Kidney (tissue), 14 donors: ENCODE results near the gene RAB6B. TPM values are rescaled to one million over a fixed set of nuclear protein-coding genes. Genes with fewer than 3 reads are reported as not detected.
A peak's percentile ranks its signal among the peaks of the same experiment; 100 is the strongest.

Experiments
- DNase-seq, 5 donors: peaks; one replicate each; pipeline ENCODE4 v3.0.0-alpha.2; 2013 to 2020
- FAIRE-seq: peaks from 2 replicates; lab custom pipeline; 2012; peaks lifted over from hg19 to GRCh38; lab: Jason Lieb, UNC
- H3K27ac ChIP-seq, 2 donors: one replicate each; pipeline ENCODE4 v1.7.0; 2013; ENCODE audit warnings: low read depth in 2 of 2, low read length in 2 of 2, inconsistent platforms in 1 of 2
- H3K27me3 ChIP-seq: one replicate; pipeline ENCODE4 v1.7.1; 2013; ENCODE audit warnings: low read length, inconsistent platforms; ENCODE audit not compliant: control insufficient read depth, insufficient read depth
- H3K36me3 ChIP-seq, 3 donors: one replicate each; pipeline versions ENCODE4 v1.7.0 to v1.7.1; 2013; ENCODE audit warnings: low read length in 3 of 3, control low read depth in 1 of 3, inconsistent platforms in 1 of 3; ENCODE audit not compliant: insufficient read depth in 3 of 3, control insufficient read depth in 2 of 3
- H3K4me1 ChIP-seq, 3 donors: one replicate each; pipeline versions ENCODE4 v1.7.0 to v1.7.1; 2013; ENCODE audit warnings: low read length in 3 of 3, inconsistent platforms in 1 of 3, low read depth in 1 of 3; ENCODE audit not compliant: control insufficient read depth in 2 of 3, insufficient read depth in 2 of 3
- H3K4me3 ChIP-seq, 3 donors: one replicate each; pipeline versions ENCODE4 v1.7.0 to v1.8.1; 2013; ENCODE audit warnings: low read length in 3 of 3, control low read depth in 1 of 3, inconsistent platforms in 1 of 3
- H3K9ac ChIP-seq, 3 donors: one replicate each; pipeline versions ENCODE4 v1.7.0 to v1.7.1; 2013; ENCODE audit warnings: low read length in 3 of 3, control low read depth in 1 of 3, inconsistent platforms in 1 of 3
- H3K9me3 ChIP-seq, 3 donors: one replicate each; pipeline versions ENCODE4 v1.7.0 to v1.7.1; 2013; ENCODE audit warnings: low read length in 3 of 3, control low read depth in 1 of 3, inconsistent platforms in 1 of 3; ENCODE audit not compliant: control insufficient read depth in 2 of 3, insufficient read depth in 1 of 3
- CTCF ChIP-seq: IDR thresholded peaks from 3 replicates; pipeline ENCODE4 v1.5.1; 2012; ENCODE audit warnings: mild to moderate bottlenecking, moderate library complexity, borderline replicate concordance; ENCODE audit not compliant: insufficient read depth; ENCODE audit errors: extremely low read depth
- intact Hi-C: fragments of 100-400 bp; cut with DNase I; formaldehyde crosslinking; loops from one replicate; pipeline ENCODE4 v1.11.1; 2022
- polyA plus RNA-seq: library from polyadenylated mRNA; stranded (reverse); fragments of 350-450 nt; fragmentation: Illumina TruSeq; extraction: RNeasy Lipid Tissue Mini Kit (QIAGEN cat#74804); gene quantifications from one replicate; pipeline ENCODE4 v1.2.3, GENCODE V29; 2014; ENCODE audit warnings: low read depth, low replicate concordance; ENCODE audit not compliant: insufficient read depth
- total RNA-seq: library from RNA; stranded (reverse); fragmentation: NEBNext Ultra II Directional; extraction: Animal tissue kit (Norgen Biotek cat#: 25700); gene quantifications from one replicate; pipeline ENCODE4 v1.2.1, GENCODE V29; 2021
- donor health status: control.
- donor health status: control.
- donor health status: control.
- donor health status: control.
- donor health status: control.
- donor health status: DM: yes; HTN: yes; CAD: no.
- donor health status: Normal renal cell carcinoma (clear cell type).

RAB6B gene
- total and polyA plus RNA-seq, 2 donors from 2014 or later: 6.6 to 17.7 TPM

GRCh38 chr3:133797396-133798105 lies 98.1 kb downstream of the RAB6B start:
- H3K27ac ChIP-seq: no peak overlapping the region
- no peaks in the 10 kb centered on the region for H3K27me3 ChIP-seq
- no peak overlapping the region for H3K9ac ChIP-seq
- H3K4me1 ChIP-seq: no peaks in the 10 kb centered on the region
- no peak overlapping the region for H3K4me3 ChIP-seq
- no peaks in the 10 kb centered on the region for H3K9me3 ChIP-seq
- no peaks in the 10 kb centered on the region for H3K36me3 ChIP-seq
- intact Hi-C loops: no loop called here
- DNase-seq: no peak
- no peak for TF ChIP-seq CTCF
- FAIRE-seq: no peak

GRCh38 chr3:133792171-133792763 lies 103.4 kb downstream of the RAB6B start:
- intact Hi-C loops: no loop called here
- FAIRE-seq: no peak
- H3K4me1 ChIP-seq: no peaks in the 10 kb centered on the region
- H3K9me3 ChIP-seq: peaks cover 0 to 4% (median 4%) of the 10 kb centered on the region in 3 donors
- H3K36me3 ChIP-seq: no peaks in the 10 kb centered on the region
- H3K4me3 ChIP-seq: no peak overlapping the region
- no peak overlapping the region for H3K27ac ChIP-seq
- no peak overlapping the region for H3K9ac ChIP-seq
- no peaks in the 10 kb centered on the region for H3K27me3 ChIP-seq
- TF ChIP-seq CTCF: no peak
- DNase-seq: peak in 2 of 5 donors; percentile 6 to 12

- Histone ChIP-seq H3K27ac (no peak overlapping the region), H3K27me3 (peaks cover 2% of the 10 kb centered on the region), H3K4me3 (no peak overlapping the region), H3K9me3 (peaks cover 0 to 4% (median 4%) of the 10 kb centered on the region in 3 donors), H3K9ac (no peak overlapping the region), H3K36me3 (no peaks in the 10 kb centered on the region), H3K4me1 (no peaks in the 10 kb centered on the region)
- no peak for TF ChIP-seq CTCF
- intact Hi-C loops: no loop called here
- FAIRE-seq (no peak), DNase-seq (no peak)
These were observed 107.7 kb downstream of the RAB6B start for GRCh38 chr3:133788024-133788423.
